Neural progenitor cell (in vitro differentiated cells): ENCODE measurements around the gene CDH23. TPM values are rescaled to one million over a fixed set of nuclear protein-coding genes. Genes with fewer than 3 reads are reported as not detected.
A peak's percentile ranks its signal among the peaks of the same experiment; 100 is the strongest.

ENCODE experiments used
- DNase-seq: peaks from one replicate; pipeline ENCODE4 v3.0.0-alpha.2; 2016; ENCODE audit warnings: low spot score
- H2AFZ ChIP-seq: fragments of 200-600 bp; sonication (generic); replicated peaks from 2 replicates; pipeline ENCODE4 v1.6.1; 2016; ENCODE audit warnings: antibody characterized with exemption
- H3F3A ChIP-seq: fragments of 200-600 bp; sonication (generic); 2 replicates; pipeline ENCODE4 v1.6.1; 2016; ENCODE audit warnings: antibody characterized with exemption, low read depth
- H3K27ac ChIP-seq: fragments of 200-600 bp; sonication (generic); 2 replicates; pipeline ENCODE4 v1.5.1; 2016; ENCODE audit warnings: mild to moderate bottlenecking
- H3K27me3 ChIP-seq: fragments of 200-600 bp; sonication (generic); 2 replicates; pipeline ENCODE4 v1.6.1; 2016; ENCODE audit warnings: mild to moderate bottlenecking, moderate library complexity
- H3K36me3 ChIP-seq: fragments of 200-600 bp; sonication (generic); 2 replicates; pipeline ENCODE4 v1.5.1; 2016
- H3K4me1 ChIP-seq: fragments of 200-600 bp; sonication (generic); 2 replicates; pipeline ENCODE4 v1.6.1; 2016; ENCODE audit warnings: mixed run types
- H3K4me2 ChIP-seq: fragments of 200-600 bp; sonication (generic); 2 replicates; pipeline ENCODE4 v1.6.1; 2016
- H3K4me3 ChIP-seq: fragments of 200-600 bp; sonication (generic); 2 replicates; pipeline ENCODE4 v1.5.1; 2016
- H3K79me2 ChIP-seq: fragments of 200-600 bp; sonication (generic); 2 replicates; pipeline ENCODE4 v1.6.1; 2016; ENCODE audit warnings: low read depth
- H3K9ac ChIP-seq: fragments of 200-600 bp; sonication (generic); 2 replicates; pipeline ENCODE4 v1.6.1; 2016
- H3K9me3 ChIP-seq: fragments of 200-600 bp; sonication (generic); 2 replicates; pipeline ENCODE4 v1.5.1; 2016; ENCODE audit warnings: low read depth
- H4K20me1 ChIP-seq: fragments of 200-600 bp; sonication (generic); 2 replicates; pipeline ENCODE4 v1.6.1; 2016; ENCODE audit warnings: low read depth
- H3K27ac Mint-ChIP-seq: 3 replicates; pipeline ENCODE4 v1.8.0; 2021; ENCODE audit warnings: mixed read lengths
- H3K27me3 Mint-ChIP-seq: 2 replicates; pipeline ENCODE4 v1.8.0; 2022; ENCODE audit warnings: low read depth, mild to moderate bottlenecking, inconsistent platforms, moderate library complexity, mixed read lengths; ENCODE audit not compliant: insufficient read depth
- H3K36me3 Mint-ChIP-seq: 3 replicates; pipeline ENCODE4 v1.8.0; 2021; ENCODE audit warnings: mixed read lengths
- H3K4me1 Mint-ChIP-seq: 3 replicates; pipeline ENCODE4 v1.8.0; 2021; ENCODE audit warnings: mixed read lengths
- H3K4me3 Mint-ChIP-seq: 3 replicates; pipeline ENCODE4 v1.8.0; 2021; ENCODE audit warnings: mild to moderate bottlenecking, moderate library complexity, mixed read lengths
- H3K9me3 Mint-ChIP-seq: 3 replicates; pipeline ENCODE4 v1.8.0; 2020; ENCODE audit warnings: mixed read lengths
- CTCF ChIP-seq: fragments of 200-600 bp; sonication (generic); IDR thresholded peaks from 2 replicates; pipeline ENCODE4 v1.5.1; 2017; ENCODE audit warnings: antibody characterized with exemption, mild to moderate bottlenecking
- EZH2 ChIP-seq: fragments of 200-600 bp; sonication (generic); IDR thresholded peaks from 2 replicates; pipeline ENCODE4 v1.6.1; 2017; ENCODE audit warnings: antibody characterized with exemption, mild to moderate bottlenecking, moderate library complexity
- EZH2phosphoT487 ChIP-seq: fragments of 200-600 bp; sonication (generic); IDR thresholded peaks from 2 replicates; pipeline ENCODE4 v1.6.1; 2017; ENCODE audit warnings: antibody characterized with exemption
- total RNA-seq: library from RNA; depleted of rRNA; stranded (reverse); fragments of >200 nt; gene quantifications from 2 replicates; pipeline ENCODE4 v1.2.3, GENCODE V29; 2015; ENCODE audit warnings: low replicate concordance

Gene CDH23
- total RNA-seq, 1 donor from 2014 or later, result 5.9 TPM

- H3K27me3 ChIP-seq, result no peaks in the 10 kb centered on the region
- H3K9me3 ChIP-seq, result no peaks in the 10 kb centered on the region
- no peak for DNase-seq
- peaks cover 81% of the 10 kb centered on the region for H4K20me1 ChIP-seq
- H3K4me1 Mint-ChIP-seq, result peaks cover 67% of the 10 kb centered on the region
- no peak overlapping the region for H2AFZ ChIP-seq
- no peak overlapping the region for H3K27ac ChIP-seq
- H3K36me3 ChIP-seq, result no peaks in the 10 kb centered on the region
- H3F3A ChIP-seq, result peaks cover 23% of the 10 kb centered on the region
- no peak overlapping the region for H3K4me2 ChIP-seq
- H3K9ac ChIP-seq, result no peak overlapping the region
- H3K27me3 Mint-ChIP-seq, result peaks cover 2% of the 10 kb centered on the region
- H3K4me3 Mint-ChIP-seq, result peak overlapping the region; percentile 49
- H3K79me2 ChIP-seq, result peaks cover 95% of the 10 kb centered on the region
- no peaks in the 10 kb centered on the region for H3K9me3 Mint-ChIP-seq
- peaks cover 11% of the 10 kb centered on the region for H3K36me3 Mint-ChIP-seq
- TF ChIP-seq EZH2 (no peak), CTCF (no peak), EZH2phosphoT487 (no peak)
- peaks cover 56% of the 10 kb centered on the region for H3K4me1 ChIP-seq
- H3K4me3 ChIP-seq, result no peak overlapping the region
- H3K27ac Mint-ChIP-seq, result peak overlapping the region; percentile 99
Observed at GRCh38 chr10:71836596-71836974, 439.9 kb downstream of the CDH23 start.

GRCh38 chr10:71837098-71837827, 440.5 kb downstream of the CDH23 start:
- Mint-ChIP-seq H3K36me3 (peaks cover 7% of the 10 kb centered on the region), H3K4me3 (peak overlapping the region; percentile 55), H3K4me1 (peaks cover 70% of the 10 kb centered on the region), H3K9me3 (no peaks in the 10 kb centered on the region), H3K27ac (peak overlapping the region; percentile 99), H3K27me3 (no peaks in the 10 kb centered on the region)
- no peaks in the 10 kb centered on the region for H3K9me3 ChIP-seq
- TF ChIP-seq EZH2 (no peak), CTCF (peak; percentile 62), EZH2phosphoT487 (no peak)
- H3K4me2 ChIP-seq, result no peak overlapping the region
- peaks cover 96% of the 10 kb centered on the region for H3K79me2 ChIP-seq
- H3K4me1 ChIP-seq, result peaks cover 57% of the 10 kb centered on the region
- no peak overlapping the region for H3K27ac ChIP-seq
- H3K9ac ChIP-seq, result no peak overlapping the region
- H3K4me3 ChIP-seq, result no peak overlapping the region
- no peaks in the 10 kb centered on the region for H3K36me3 ChIP-seq
- DNase-seq, result peak; percentile 65
- H2AFZ ChIP-seq, result no peak overlapping the region
- peaks cover 81% of the 10 kb centered on the region for H4K20me1 ChIP-seq
- H3K27me3 ChIP-seq, result no peaks in the 10 kb centered on the region
- peaks cover 23% of the 10 kb centered on the region for H3F3A ChIP-seq

GRCh38 chr10:71838264-71839211, 441.8 kb downstream of the CDH23 start:
- Histone ChIP-seq H4K20me1 (peaks cover 82% of the 10 kb centered on the region), H3K9ac (no peak overlapping the region)

More at GRCh38 chr10:71838264-71839211, 441.8 kb downstream of the CDH23 start:
- H3K27me3 Mint-ChIP-seq, result no peaks in the 10 kb centered on the region
- H3K4me3 Mint-ChIP-seq, result peak overlapping the region; percentile 78
- H3K36me3 ChIP-seq, result no peaks in the 10 kb centered on the region
- TF ChIP-seq EZH2 (no peak), CTCF (no peak), EZH2phosphoT487 (no peak)
- peak overlapping the region; percentile 99 for H3K27ac Mint-ChIP-seq
- peaks cover 9% of the 10 kb centered on the region for H3K36me3 Mint-ChIP-seq
- no peak overlapping the region for H2AFZ ChIP-seq
- H3F3A ChIP-seq, result peaks cover 23% of the 10 kb centered on the region
- peaks cover 63% of the 10 kb centered on the region for H3K4me1 ChIP-seq
- no peaks in the 10 kb centered on the region for H3K9me3 ChIP-seq
- H3K79me2 ChIP-seq, result peaks cover 97% of the 10 kb centered on the region
- H3K4me3 ChIP-seq, result no peak overlapping the region
- H3K27ac ChIP-seq, result no peak overlapping the region
- no peak for DNase-seq
- no peak overlapping the region for H3K4me2 ChIP-seq
- no peaks in the 10 kb centered on the region for H3K9me3 Mint-ChIP-seq
- no peaks in the 10 kb centered on the region for H3K27me3 ChIP-seq
- H3K4me1 Mint-ChIP-seq, result peaks cover 82% of the 10 kb centered on the region
